Loucy (cell line): ENCODE data around the gene KANSL1L.

ENCODE experiments used
- H2AFZ ChIP-seq: fragments of 200-600 bp; sonication (generic); 2 replicates; pipeline ENCODE4 v1.6.0; 2016; ENCODE audit warnings: antibody characterized with exemption, mild to moderate bottlenecking, low read length, moderate library complexity
- H3F3A ChIP-seq: fragments of 200-600 bp; 2 replicates; pipeline ENCODE4 v1.6.0; 2016; ENCODE audit warnings: antibody characterized with exemption, low read depth, mild to moderate bottlenecking
- H3K27me3 ChIP-seq: fragments of 200-600 bp; sonication (generic); 2 replicates; pipeline ENCODE4 v1.6.1; 2014; ENCODE audit warnings: low read length, mild to moderate bottlenecking; ENCODE audit not compliant: insufficient read depth, poor library complexity, severe bottlenecking
- H3K36me3 ChIP-seq: fragments of 200-600 bp; sonication (generic); 2 replicates; pipeline ENCODE4 v1.6.1; 2016; ENCODE audit warnings: low read length; ENCODE audit not compliant: insufficient read depth
- H3K4me1 ChIP-seq: fragments of 200-600 bp; sonication (generic); 2 replicates; pipeline ENCODE4 v1.5.1; 2014; ENCODE audit warnings: low read length, mild to moderate bottlenecking; ENCODE audit not compliant: insufficient read depth, poor library complexity, severe bottlenecking
- H3K4me2 ChIP-seq: fragments of 200-600 bp; sonication (generic); 2 replicates; pipeline ENCODE4 v1.6.0; 2014; ENCODE audit warnings: antibody characterized with exemption, low read length, low read depth, mild to moderate bottlenecking; ENCODE audit not compliant: poor library complexity, severe bottlenecking
- H3K4me3 ChIP-seq: fragments of 200-600 bp; sonication (generic); 2 replicates; pipeline ENCODE4 v1.5.1; 2014; ENCODE audit warnings: low read length, mild to moderate bottlenecking, mixed read lengths; ENCODE audit not compliant: poor library complexity, severe bottlenecking
- H3K79me2 ChIP-seq: fragments of 200-600 bp; sonication (generic); 2 replicates; pipeline ENCODE4 v1.6.1; 2014; ENCODE audit warnings: low read length; ENCODE audit not compliant: insufficient read depth
- H3K9ac ChIP-seq: fragments of 200-600 bp; sonication (generic); 2 replicates; pipeline ENCODE4 v1.6.0; 2014; ENCODE audit warnings: mild to moderate bottlenecking, low read depth, low read length, moderate library complexity; ENCODE audit not compliant: poor library complexity, severe bottlenecking
- H3K9me2 ChIP-seq: fragments of 200-600 bp; sonication (generic); replicated peaks from 2 replicates; pipeline ENCODE4 v1.6.1; 2016; ENCODE audit warnings: low read depth, low read length, mixed read lengths
- H3K9me3 ChIP-seq: fragments of 200-600 bp; sonication (generic); 2 replicates; pipeline ENCODE4 v1.6.1; 2014; ENCODE audit warnings: mild to moderate bottlenecking, antibody characterized with exemption, low read length, low read depth; ENCODE audit not compliant: insufficient read depth
- H4K20me1 ChIP-seq: fragments of 200-600 bp; sonication (generic); 2 replicates; pipeline ENCODE4 v1.6.0; 2014; ENCODE audit warnings: antibody characterized with exemption, low read length, mild to moderate bottlenecking; ENCODE audit not compliant: insufficient read depth, poor library complexity, severe bottlenecking
- CTCF ChIP-seq: fragments of 200-600 bp; sonication (generic); conservative IDR thresholded peaks from 2 replicates; pipeline ENCODE4 v1.5.1; 2014; ENCODE audit warnings: mild to moderate bottlenecking, antibody characterized with exemption, low read length
- EZH2phosphoT487 ChIP-seq: fragments of 200-600 bp; IDR thresholded peaks from 2 replicates; pipeline ENCODE4 v1.6.1; 2018; ENCODE audit warnings: antibody characterized with exemption, mild to moderate bottlenecking, moderate library complexity, borderline replicate concordance

KANSL1L gene

GRCh38 chr2:210170196-210170445 is 1.1 kb downstream of the KANSL1L start:
- H3K36me3 ChIP-seq, result no peaks in the 10 kb centered on the region
- H3F3A ChIP-seq, result no peaks in the 10 kb centered on the region
- peak overlapping the region; percentile 78 for H3K9ac ChIP-seq
- peaks cover 7% of the 10 kb centered on the region for H3K4me1 ChIP-seq
- no peaks in the 10 kb centered on the region for H3K9me2 ChIP-seq
- H3K79me2 ChIP-seq, result peaks cover 31% of the 10 kb centered on the region
- peak overlapping the region; percentile 35 for H2AFZ ChIP-seq
- TF ChIP-seq EZH2phosphoT487 (no peak), CTCF (no peak)
- H3K27me3 ChIP-seq, result no peaks in the 10 kb centered on the region
- H3K4me2 ChIP-seq, result peak overlapping the region; percentile 72
- H3K4me3 ChIP-seq, result peak overlapping the region; percentile 84
- no peaks in the 10 kb centered on the region for H3K9me3 ChIP-seq
- H4K20me1 ChIP-seq, result peaks cover 13% of the 10 kb centered on the region

GRCh38 chr2:210169516-210170195 is 1.6 kb downstream of the KANSL1L start:
- no peaks in the 10 kb centered on the region for H3F3A ChIP-seq
- H3K4me2 ChIP-seq, result peak overlapping the region; percentile 72
- no peaks in the 10 kb centered on the region for H3K9me2 ChIP-seq
- TF ChIP-seq CTCF, result no peak
- no peak for TF ChIP-seq EZH2phosphoT487
- H4K20me1 ChIP-seq, result peaks cover 13% of the 10 kb centered on the region
- H3K27me3 ChIP-seq, result no peaks in the 10 kb centered on the region
- H3K9ac ChIP-seq, result peak overlapping the region; percentile 78
- H2AFZ ChIP-seq, result peak overlapping the region; percentile 35; the same call in 1 of the 2 replicates
- H3K9me3 ChIP-seq, result no peaks in the 10 kb centered on the region
- peaks cover 7% of the 10 kb centered on the region for H3K4me1 ChIP-seq
- H3K4me3 ChIP-seq, result peak overlapping the region; percentile 84
- no peaks in the 10 kb centered on the region for H3K36me3 ChIP-seq
- peaks cover 31% of the 10 kb centered on the region for H3K79me2 ChIP-seq

- no peaks in the 10 kb centered on the region for H3F3A ChIP-seq
- no peaks in the 10 kb centered on the region for H3K9me3 ChIP-seq
- no peaks in the 10 kb centered on the region for H3K36me3 ChIP-seq
- H3K9me2 ChIP-seq, result no peaks in the 10 kb centered on the region
- no peak overlapping the region for H3K9ac ChIP-seq
- peaks cover 7% of the 10 kb centered on the region for H3K4me1 ChIP-seq
- peaks cover 13% of the 10 kb centered on the region for H4K20me1 ChIP-seq
- TF ChIP-seq EZH2phosphoT487 (no peak), CTCF (no peak)
- no peak overlapping the region for H2AFZ ChIP-seq
- peak overlapping the region; percentile 72 for H3K4me2 ChIP-seq
- peaks cover 31% of the 10 kb centered on the region for H3K79me2 ChIP-seq
- H3K27me3 ChIP-seq, result no peaks in the 10 kb centered on the region
- H3K4me3 ChIP-seq, result no peak overlapping the region
These were observed 4.0 kb downstream of the KANSL1L start for GRCh38 chr2:210167227-210167626.
